GM12878 (cell line): ENCODE data around the gene CD48. TPM values are rescaled to one million over a fixed set of nuclear protein-coding genes. Genes with fewer than 3 reads are reported as not detected.

Experiments used
- ATAC-seq: fragments of 200-7000 bp; cut with Tn5 transposase; 3 replicates; pipeline ENCODE4 v1.9.1; 2020; ENCODE audit warnings: mild to moderate bottlenecking, moderate library complexity
- BruUV-seq: library from RNA; stranded (reverse); fragments of 400-500 nt; replicated peaks from 2 replicates; lab custom pipeline; 2021; lab: Mats Ljungman, UMichigan
- CTCF ChIA-PET: fragments of 300-600 bp; sonication (Branson Sonifier 250); formaldehyde crosslinking; extraction: SDS; loops from one replicate; lab custom pipeline; 2021; ENCODE audit warnings: inconsistent platforms; lab: Yijun Ruan, JAX
- POLR2A ChIA-PET: fragments of 350-600 bp; formaldehyde crosslinking; extraction: SDS; loops from one replicate; lab custom pipeline; 2021; ENCODE audit warnings: inconsistent platforms; lab: Charles Lee
- RAD21 ChIA-PET: fragments of 300-600 bp; sonication (Branson Sonifier 250); formaldehyde crosslinking; loops from one replicate; lab custom pipeline; 2023; ENCODE audit warnings: antibody characterized with exemption; ENCODE audit not compliant: unreplicated experiment; lab: Charles Lee
- SMC1A ChIA-PET: fragments of 300-600 bp; sonication (Branson Sonifier 250); formaldehyde crosslinking; loops from one replicate; lab custom pipeline; 2023; ENCODE audit not compliant: unreplicated experiment, uncharacterized antibody; lab: Charles Lee
- DNase-seq: peaks from one replicate; pipeline ENCODE4 v3.0.0-alpha.2; 2011; ENCODE audit warnings: low read depth, low spot score
- FAIRE-seq: peaks from 3 replicates; lab custom pipeline; 2011; peaks lifted over from hg19 to GRCh38; lab: Jason Lieb, UNC
- H2AFZ ChIP-seq: 2 replicates; pipeline ENCODE4 v1.6.0; 2011; ENCODE audit warnings: low read depth, low read length, control low read depth; ENCODE audit not compliant: control insufficient read depth
- H3K27ac ChIP-seq: 2 replicates; pipeline ENCODE4 v1.5.1; 2011; ENCODE audit warnings: control low read depth; ENCODE audit not compliant: control insufficient read depth, insufficient read depth
- H3K27me3 ChIP-seq, 2 experiments: replicated peaks in 1 of 2; 2 replicates each; pipeline versions ENCODE4 v1.6.0 to v1.6.1; 2011; ENCODE audit warnings: low read length in 1 of 2; ENCODE audit not compliant: control insufficient read depth in 2 of 2, insufficient read depth in 2 of 2
- H3K36me3 ChIP-seq, 2 experiments: 2 replicates each; pipeline ENCODE4 v1.5.1; 2011; ENCODE audit warnings: low read length in 1 of 2; ENCODE audit not compliant: control insufficient read depth in 2 of 2, insufficient read depth in 2 of 2
- H3K4me1 ChIP-seq: 2 replicates; pipeline ENCODE4 v1.6.1; 2011; ENCODE audit warnings: mild to moderate bottlenecking, low read length, moderate library complexity, mixed read lengths; ENCODE audit not compliant: control insufficient read depth, insufficient read depth
- H3K4me2 ChIP-seq: 2 replicates; pipeline ENCODE4 v1.6.0; 2011; ENCODE audit warnings: control low read depth; ENCODE audit not compliant: control insufficient read depth, insufficient read depth
- H3K4me3 ChIP-seq: fragments of 200-600 bp; sonication (generic); 2 replicates; pipeline ENCODE4 v1.5.1; 2016
- H3K79me2 ChIP-seq: 2 replicates; pipeline ENCODE4 v1.6.0; 2011; ENCODE audit warnings: low read length; ENCODE audit not compliant: control insufficient read depth, insufficient read depth
- H3K9ac ChIP-seq: 2 replicates; pipeline ENCODE4 v1.8.0; 2011; ENCODE audit warnings: low read length, control low read depth, mixed read lengths; ENCODE audit not compliant: control insufficient read depth, insufficient read depth
- H3K9me3 ChIP-seq: replicated peaks from 3 replicates; pipeline ENCODE4 v1.5.1; 2011; ENCODE audit warnings: mild to moderate bottlenecking, low read length; ENCODE audit not compliant: control insufficient read depth, insufficient read depth
- H4K20me1 ChIP-seq: 2 replicates; pipeline ENCODE4 v1.6.0; 2011; ENCODE audit not compliant: control insufficient read depth, insufficient read depth
- DPF2 ChIP-seq: fragments of 450-650 bp; IDR thresholded peaks from 2 replicates; pipeline ENCODE4 v1.6.1; 2017; ENCODE audit warnings: mild to moderate bottlenecking
- EED ChIP-seq: sonication (generic); IDR thresholded peaks from 2 replicates; pipeline ENCODE4 v1.6.1; 2016; ENCODE audit warnings: antibody characterized with exemption, low read depth
- HDGF ChIP-seq: fragments of 450-650 bp; IDR thresholded peaks from 2 replicates; pipeline ENCODE4 v1.6.1; 2016; ENCODE audit warnings: antibody characterized with exemption
- KLF5 ChIP-seq: fragments of 450-650 bp; IDR thresholded peaks from 2 replicates; pipeline ENCODE4 v1.6.1; 2014; ENCODE audit warnings: mild to moderate bottlenecking; ENCODE audit not compliant: partially characterized antibody
- POLR2A ChIP-seq: IDR thresholded peaks from 2 replicates; pipeline ENCODE4 v1.6.1; 2011; ENCODE audit warnings: low read depth, mild to moderate bottlenecking, low read length
- RCOR1 ChIP-seq: conservative IDR thresholded peaks from 2 replicates; pipeline ENCODE4 v1.6.1; 2012; ENCODE audit warnings: low read depth, low read length, improper control_type of control experiment
- SP1 ChIP-seq: IDR thresholded peaks from one replicate; pipeline ENCODE4 v1.6.1; 2011; ENCODE audit warnings: low read depth, low read length
- SPI1 ChIP-seq: IDR thresholded peaks from 2 replicates; pipeline ENCODE4 v1.6.1; 2011; ENCODE audit warnings: low read depth, mild to moderate bottlenecking, low read length, moderate library complexity, borderline replicate concordance; ENCODE audit not compliant: insufficient read depth
- TCF12 ChIP-seq: IDR thresholded peaks from 2 replicates; pipeline ENCODE4 v1.6.1; 2011; ENCODE audit warnings: low read depth, mild to moderate bottlenecking, low read length
- WGBS: methylation state at CpG from one replicate; pipeline ENCODE4 v1.1.6; 2016; ENCODE audit warnings: low lambda C conversion rate; ENCODE audit not compliant: insufficient replicate concordance, insufficient coverage; ENCODE audit errors: missing lambda C conversion rate; 5-methylcytosine and 5-hydroxymethylcytosine counted together
- in situ Hi-C: fragments of 300-500 bp; cut with MboI; formaldehyde crosslinking; loops from 9 replicates; pipeline ENCODE4 v1.14.3; 2018; ENCODE audit warnings: mixed read lengths
- intact Hi-C: fragments of 100-400 bp; cut with micrococcal nuclease; formaldehyde crosslinking; loops from one replicate; pipeline ENCODE4 v1.14.2; 2022; ENCODE audit not compliant: unreplicated experiment
- polyA plus RNA-seq, 11 experiments: library from polyadenylated mRNA; depleted of rRNA in 4 of 11; unstranded in 6 of 11; stranded (reverse) in 5 of 11; fragments of >200 nt; fragmentation: Nextera tagmentation in 4 of 11; fragmentation: Illumina TruSeq in 1 of 11; extraction: Ambion mirVana in 4 of 11; extraction: Trizol in 1 of 11; gene quantifications; 1 replicate in 1 of 11; 2 replicates in 10 of 11; pipeline versions ENCODE4 v1.2.1 to v1.2.3, GENCODE V29; 2011 to 2016; ENCODE audit warnings: inconsistent platforms in 2 of 11, missing spikeins in 2 of 11, low read depth in 1 of 11
- total RNA-seq, 4 experiments: library from RNA; depleted of rRNA in 3 of 4; stranded (reverse); fragments of >200 nt in 3 of 4; fragmentation: Illumina TruSeq in 1 of 4; extraction: Trizol in 1 of 4; gene quantifications; 2 replicates each; pipeline versions ENCODE4 v1.2.1 to v1.2.3, GENCODE V29; 2013 to 2021
- TF ChIP-seq, protein P1 (sequence below): fragments of 450-650 bp; IDR thresholded peaks from 2 replicates; pipeline ENCODE4 v1.6.1; 2017; ENCODE audit warnings: borderline replicate concordance
- TF ChIP-seq, protein P2 (sequence below): fragments of 450-650 bp; formaldehyde crosslinking; IDR thresholded peaks from 2 replicates; pipeline ENCODE4 v1.4.0; 2022; ENCODE audit warnings: mild to moderate bottlenecking, moderate library complexity
- TF ChIP-seq, protein P3 (sequence below): fragments of 450-650 bp; IDR thresholded peaks from 2 replicates; pipeline ENCODE4 v1.6.1; 2018; ENCODE audit warnings: borderline replicate concordance, mild to moderate bottlenecking; ENCODE audit not compliant: partially characterized antibody

CD48 gene
- total and polyA plus RNA-seq, 10 of the 15 experiments (the other 5 are each of a cell fraction or from before 2014, with no cell fraction given), result 302 to 1,315 (median 430) TPM

DNA sequence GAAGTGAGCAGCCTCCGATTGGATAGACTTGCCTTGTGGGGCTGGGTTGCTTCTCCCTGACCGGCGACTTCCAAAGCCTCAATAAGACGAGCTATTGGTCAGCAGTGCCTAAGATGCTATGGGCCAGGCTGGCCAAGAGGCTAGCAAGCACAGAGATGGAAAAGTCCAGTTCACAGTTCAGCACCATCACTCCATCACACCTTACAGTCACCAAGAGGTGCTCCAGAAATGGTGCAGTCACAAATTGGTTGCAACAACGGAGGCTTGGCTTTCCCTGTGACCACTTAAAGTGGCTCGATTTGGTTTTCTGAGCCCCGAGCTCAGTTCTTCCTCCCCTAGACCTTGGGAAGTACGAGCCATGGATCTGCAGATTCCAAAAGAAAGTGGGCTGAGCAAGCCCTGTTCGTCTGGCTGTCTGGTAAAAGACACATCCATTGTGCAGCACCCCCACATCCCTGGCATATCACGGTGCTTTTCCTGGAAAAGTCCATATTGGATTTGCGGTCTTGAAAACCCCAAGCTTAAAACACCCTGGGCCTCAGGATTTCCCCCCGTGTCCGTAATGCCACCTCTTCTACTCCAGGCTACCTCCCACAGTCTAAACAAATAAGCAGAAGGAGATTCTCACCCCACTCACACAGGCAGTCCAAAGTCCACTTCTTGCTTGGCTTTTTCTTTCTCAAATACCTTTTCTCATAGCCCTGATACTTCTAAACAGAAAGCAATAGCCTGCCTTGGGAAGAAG is 66.1 kb downstream of the CD48 start:
- 1% methylated on average over 13 of the region's 13 CpGs for WGBS
- ATAC-seq, result peak; percentile 15
- H3K27me3 ChIP-seq, result no peaks in the 10 kb centered on the region
- no peak for DNase-seq
- no peaks in the 10 kb centered on the region for H4K20me1 ChIP-seq
- peaks cover 100% of the 10 kb centered on the region for H3K79me2 ChIP-seq
- no TSS peak for BruUV-seq
- no peak for FAIRE-seq
- POLR2A ChIA-PET, result interaction anchor here (0.8 to 7.6 kb wide), 17 partner anchors 8 to 97 kb away, joined by 3 to 68 read pairs (median 7); partner anchors contain the start of gene CD48
- H3K9me3 ChIP-seq, result no peaks in the 10 kb centered on the region; the same call in 2 of the 3 replicates
- peak overlapping the region; percentile 95 for H3K4me3 ChIP-seq
- peaks cover 0 to 17% of the 10 kb centered on the region in 2 experiments; a peak in 2 of 4 replicates for H3K36me3 ChIP-seq
- CTCF ChIA-PET, result interaction anchor here (0.6 to 3.7 kb wide), 14 partner anchors 15 to 1637 kb away, joined by 3 to 50 read pairs (median 4); partner anchors contain the start of genes CD48 and F11R
- SMC1A ChIA-PET, result interaction anchor here (0.5 to 12.3 kb wide), 20 partner anchors 9 to 328 kb away, joined by 3 to 259 read pairs (median 6); partner anchors contain the start of genes CD48 and SLAMF7
- H3K4me1 ChIP-seq, result peaks cover 14% of the 10 kb centered on the region; the same call in 1 of the 2 replicates
- peak overlapping the region; percentile 96 for H3K4me2 ChIP-seq
- intact Hi-C loops (loop anchor here (2.0 to 5.0 kb wide), 3 partner anchors 19 to 62 kb away; no protein-coding TSS in a partner anchor), in situ Hi-C loops (no loop called here)
- no peak overlapping the region for H2AFZ ChIP-seq
- RAD21 ChIA-PET, result interaction anchor here (1.0 to 10.9 kb wide), 16 partner anchors 19 to 217 kb away, joined by 3 to 194 read pairs (median 7); partner anchors contain the start of genes CD48 and SLAMF7
- peak overlapping the region; percentile 95 for H3K27ac ChIP-seq
- H3K9ac ChIP-seq, result peak overlapping the region; percentile 99
- TF ChIP-seq, protein P1, sequence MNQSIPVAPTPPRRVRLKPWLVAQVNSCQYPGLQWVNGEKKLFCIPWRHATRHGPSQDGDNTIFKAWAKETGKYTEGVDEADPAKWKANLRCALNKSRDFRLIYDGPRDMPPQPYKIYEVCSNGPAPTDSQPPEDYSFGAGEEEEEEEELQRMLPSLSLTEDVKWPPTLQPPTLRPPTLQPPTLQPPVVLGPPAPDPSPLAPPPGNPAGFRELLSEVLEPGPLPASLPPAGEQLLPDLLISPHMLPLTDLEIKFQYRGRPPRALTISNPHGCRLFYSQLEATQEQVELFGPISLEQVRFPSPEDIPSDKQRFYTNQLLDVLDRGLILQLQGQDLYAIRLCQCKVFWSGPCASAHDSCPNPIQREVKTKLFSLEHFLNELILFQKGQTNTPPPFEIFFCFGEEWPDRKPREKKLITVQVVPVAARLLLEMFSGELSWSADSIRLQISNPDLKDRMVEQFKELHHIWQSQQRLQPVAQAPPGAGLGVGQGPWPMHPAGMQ, result no peak
- TF ChIP-seq TCF12, result no peak
- no peak for TF ChIP-seq HDGF
- TF ChIP-seq POLR2A, result peak; percentile 62; the same call in 1 of the 2 replicates
- no peak for TF ChIP-seq SPI1
- TF ChIP-seq, protein P2, sequence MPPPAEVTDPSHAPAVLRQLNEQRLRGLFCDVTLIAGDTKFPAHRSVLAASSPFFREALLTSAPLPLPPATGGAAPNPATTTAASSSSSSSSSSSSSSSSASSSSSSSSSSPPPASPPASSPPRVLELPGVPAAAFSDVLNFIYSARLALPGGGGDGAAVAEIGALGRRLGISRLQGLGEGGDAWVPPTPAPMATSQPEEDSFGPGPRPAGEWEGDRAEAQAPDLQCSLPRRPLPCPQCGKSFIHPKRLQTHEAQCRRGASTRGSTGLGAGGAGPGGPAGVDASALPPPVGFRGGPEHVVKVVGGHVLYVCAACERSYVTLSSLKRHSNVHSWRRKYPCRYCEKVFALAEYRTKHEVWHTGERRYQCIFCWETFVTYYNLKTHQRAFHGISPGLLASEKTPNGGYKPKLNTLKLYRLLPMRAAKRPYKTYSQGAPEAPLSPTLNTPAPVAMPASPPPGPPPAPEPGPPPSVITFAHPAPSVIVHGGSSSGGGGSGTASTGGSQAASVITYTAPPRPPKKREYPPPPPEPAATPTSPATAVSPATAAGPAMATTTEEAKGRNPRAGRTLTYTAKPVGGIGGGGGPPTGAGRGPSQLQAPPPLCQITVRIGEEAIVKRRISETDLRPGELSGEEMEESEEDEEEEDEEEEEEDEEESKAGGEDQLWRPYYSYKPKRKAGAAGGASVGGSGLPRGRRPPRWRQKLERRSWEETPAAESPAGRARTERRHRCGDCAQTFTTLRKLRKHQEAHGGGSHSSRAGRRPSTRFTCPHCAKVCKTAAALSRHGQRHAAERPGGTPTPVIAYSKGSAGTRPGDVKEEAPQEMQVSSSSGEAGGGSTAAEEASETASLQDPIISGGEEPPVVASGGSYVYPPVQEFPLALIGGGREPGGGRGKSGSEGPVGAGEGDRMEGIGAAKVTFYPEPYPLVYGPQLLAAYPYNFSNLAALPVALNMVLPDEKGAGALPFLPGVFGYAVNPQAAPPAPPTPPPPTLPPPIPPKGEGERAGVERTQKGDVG (CRISPR knock-in tag), result no peak
- TF ChIP-seq KLF5, result no peak
- no peak for TF ChIP-seq RCOR1
- TF ChIP-seq, protein P3, sequence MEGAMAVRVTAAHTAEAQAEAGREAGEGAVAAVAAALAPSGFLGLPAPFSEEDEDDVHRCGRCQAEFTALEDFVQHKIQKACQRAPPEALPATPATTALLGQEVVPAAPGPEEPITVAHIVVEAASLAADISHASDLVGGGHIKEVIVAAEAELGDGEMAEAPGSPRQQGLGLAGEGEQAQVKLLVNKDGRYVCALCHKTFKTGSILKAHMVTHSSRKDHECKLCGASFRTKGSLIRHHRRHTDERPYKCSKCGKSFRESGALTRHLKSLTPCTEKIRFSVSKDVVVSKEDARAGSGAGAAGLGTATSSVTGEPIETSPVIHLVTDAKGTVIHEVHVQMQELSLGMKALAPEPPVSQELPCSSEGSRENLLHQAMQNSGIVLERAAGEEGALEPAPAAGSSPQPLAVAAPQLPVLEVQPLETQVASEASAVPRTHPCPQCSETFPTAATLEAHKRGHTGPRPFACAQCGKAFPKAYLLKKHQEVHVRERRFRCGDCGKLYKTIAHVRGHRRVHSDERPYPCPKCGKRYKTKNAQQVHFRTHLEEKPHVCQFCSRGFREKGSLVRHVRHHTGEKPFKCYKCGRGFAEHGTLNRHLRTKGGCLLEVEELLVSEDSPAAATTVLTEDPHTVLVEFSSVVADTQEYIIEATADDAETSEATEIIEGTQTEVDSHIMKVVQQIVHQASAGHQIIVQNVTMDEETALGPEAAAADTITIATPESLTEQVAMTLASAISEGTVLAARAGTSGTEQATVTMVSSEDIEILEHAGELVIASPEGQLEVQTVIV, result no peak
- peak; percentile 65 for TF ChIP-seq EED
- TF ChIP-seq DPF2, result 0 out of 2 replicates have a peak, but pooled peaks have one; percentile 11
- no peak for TF ChIP-seq SP1
